DMS 273 (cell line): ENCODE measurements around the gene SPACDR.

Experiments used
- DNase-seq: peaks from one replicate; lab custom pipeline; 2025; ENCODE audit not compliant: unreplicated experiment; lab: John Stamatoyannopoulos, UW

SPACDR gene

GRCh38 chr7:100437150-100438100, 26.6 kb downstream of the SPACDR start:
- DNase-seq: no peak

- peak; percentile 83 for DNase-seq
Observed at GRCh38 chr7:100435401-100436304, 28.4 kb downstream of the SPACDR start.

GRCh38 chr7:100434297-100435144, 29.5 kb downstream of the SPACDR start:
- DNase-seq: no peak

- no peak for DNase-seq
Observed at GRCh38 chr7:100433592-100434296, 30.3 kb downstream of the SPACDR start.

GRCh38 chr7:100433276-100433591, 30.8 kb downstream of the SPACDR start:
- DNase-seq: no peak

DNA sequence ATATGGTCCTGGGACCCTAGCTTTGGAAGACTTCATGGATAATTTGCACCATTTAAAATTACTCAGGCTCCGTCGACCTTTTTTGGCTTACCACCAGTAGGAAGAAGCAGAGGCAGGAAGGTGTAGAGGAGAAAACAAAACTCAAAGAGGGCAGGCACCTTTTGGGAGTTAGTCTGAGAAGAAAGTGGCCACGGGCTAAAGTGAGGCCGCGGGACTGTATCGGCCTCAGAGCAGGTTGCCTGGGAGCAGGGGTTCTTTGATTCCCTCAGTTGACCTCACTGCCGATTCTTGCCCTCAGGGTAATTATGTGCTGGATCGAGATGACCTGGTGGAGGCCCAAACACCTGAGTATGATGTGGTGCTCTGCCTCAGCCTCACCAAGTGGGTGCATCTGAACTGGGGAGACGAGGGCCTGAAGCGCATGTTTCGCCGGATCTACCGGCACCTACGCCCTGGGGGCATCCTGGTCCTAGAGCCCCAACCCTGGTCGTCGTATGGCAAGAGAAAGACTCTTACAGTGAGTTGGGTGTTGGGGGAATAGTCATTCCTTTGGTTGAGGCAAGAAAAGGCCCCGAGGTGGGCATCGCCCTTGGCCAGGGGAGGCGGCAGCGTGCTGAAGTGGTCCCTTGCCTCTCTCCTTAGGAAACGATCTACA, 31.3 kb downstream of the SPACDR start:
- no peak for DNase-seq

GRCh38 chr7:100432053-100432452, 32.0 kb downstream of the SPACDR start:
- DNase-seq: no peak

GRCh38 chr7:100431286-100431735, 32.7 kb downstream of the SPACDR start:
- DNase-seq: no peak

GRCh38 chr7:100430493-100431285, 33.4 kb downstream of the SPACDR start:
- no peak for DNase-seq

- peak; percentile 100 for DNase-seq
Observed at GRCh38 chr7:100429637-100430492, 34.2 kb downstream of the SPACDR start, which contains the start of gene MEPCE. Gene MEPCE (plus strand): TSS chr7:100429831. CDS start chr7:100430019, 188 bp downstream.

DNA sequence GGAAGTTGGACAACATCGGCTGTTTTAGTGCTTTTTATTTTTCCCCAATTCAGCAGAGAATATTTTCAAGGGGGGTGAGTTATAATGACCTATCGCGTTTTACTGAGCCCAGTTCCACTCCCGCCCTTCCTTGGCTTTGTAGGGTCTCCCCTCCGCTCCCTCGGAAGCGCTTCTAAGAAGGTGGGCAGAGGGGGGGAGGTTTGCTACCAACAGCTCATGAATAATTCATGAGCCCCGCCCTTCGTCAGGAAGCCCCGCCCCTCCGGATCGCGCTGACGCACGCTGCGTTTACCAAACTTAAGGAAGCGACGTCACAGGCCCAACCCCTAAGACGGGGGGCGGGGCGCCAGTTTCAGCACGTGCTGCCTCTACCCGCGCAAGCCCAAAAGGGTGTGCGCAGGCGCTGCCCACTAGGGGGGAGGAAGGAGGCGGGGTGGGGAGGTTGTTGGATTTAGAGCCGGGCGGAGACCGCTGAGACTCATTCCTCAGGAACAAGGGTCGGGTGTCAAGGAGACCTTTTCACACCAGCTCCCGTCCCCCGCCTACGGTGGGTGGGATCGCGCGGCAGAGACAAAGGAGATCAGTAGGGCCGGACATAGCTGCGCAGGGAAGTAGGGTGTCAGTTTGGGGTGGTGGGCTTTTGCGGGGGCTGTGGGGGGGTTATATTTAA, 35.0 kb downstream of the SPACDR start:
- peak; percentile 100 for DNase-seq

DNA sequence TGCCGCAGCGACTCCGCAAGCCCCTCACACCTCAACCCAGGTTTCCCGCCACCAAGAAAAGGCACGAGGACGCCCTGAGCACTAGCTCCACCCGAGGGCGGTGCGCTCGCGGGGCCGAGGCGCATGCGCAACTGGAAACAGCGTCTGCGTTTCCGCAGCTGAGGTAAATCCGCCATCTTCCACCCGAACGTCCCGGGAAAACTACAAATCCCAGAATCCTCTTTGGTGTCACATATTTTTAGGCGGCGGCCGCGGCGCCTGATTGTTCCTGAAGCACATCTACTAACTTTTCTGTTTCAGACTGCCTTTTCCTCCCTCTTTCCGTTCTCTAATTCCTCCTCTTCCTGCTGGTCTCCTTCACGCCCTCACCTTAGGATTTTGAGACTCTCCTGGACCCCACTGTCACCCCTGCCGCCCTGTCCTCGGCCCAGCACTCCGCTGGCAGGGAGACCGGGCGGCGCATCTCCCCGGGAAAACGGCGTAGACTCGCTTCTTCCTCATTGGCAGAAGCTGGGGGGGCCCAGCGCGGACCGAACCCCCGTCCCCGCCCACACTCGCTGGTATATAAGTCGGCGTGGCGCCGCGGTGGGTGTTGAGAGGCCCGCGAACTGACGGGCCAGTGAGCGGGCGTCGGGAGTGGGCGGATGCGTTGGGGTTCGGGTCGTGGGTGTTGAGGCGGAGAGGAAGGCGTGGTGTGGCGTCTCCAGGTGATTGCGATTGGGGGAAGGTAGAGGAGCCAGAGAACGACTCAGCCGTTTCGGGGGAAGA, 35.7 kb downstream of the SPACDR start, which contains the start of gene ZCWPW1:
ZCWPW1 (minus strand) TSS at position 505 of the 768 bp plus-strand sequence. CDS start 8,054 bp downstream, outside the sequence.
- DNase-seq: peak; percentile 99

DNA sequence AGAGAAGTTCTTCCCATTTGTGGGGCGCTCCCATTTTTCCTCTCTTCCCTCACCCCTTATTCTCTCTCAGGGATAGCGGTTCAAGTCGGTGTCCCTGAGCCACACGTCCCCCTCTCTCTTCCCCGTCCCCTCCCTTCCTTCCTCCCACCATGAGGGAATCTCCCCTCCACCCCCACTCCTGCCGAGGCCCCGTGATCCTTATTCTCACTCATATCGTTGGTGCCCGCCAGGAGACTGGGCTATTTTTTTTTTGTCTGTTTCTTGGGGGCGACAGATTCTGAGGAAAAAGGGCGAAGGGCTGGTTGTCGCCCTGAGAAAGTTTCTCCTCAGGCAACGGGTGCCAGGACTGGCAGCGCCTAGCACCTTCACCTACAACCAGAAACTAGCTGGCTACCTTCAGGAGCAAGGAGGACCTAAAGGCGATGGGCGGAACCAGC, 36.3 kb downstream of the SPACDR start:
- DNase-seq: no peak

DNA sequence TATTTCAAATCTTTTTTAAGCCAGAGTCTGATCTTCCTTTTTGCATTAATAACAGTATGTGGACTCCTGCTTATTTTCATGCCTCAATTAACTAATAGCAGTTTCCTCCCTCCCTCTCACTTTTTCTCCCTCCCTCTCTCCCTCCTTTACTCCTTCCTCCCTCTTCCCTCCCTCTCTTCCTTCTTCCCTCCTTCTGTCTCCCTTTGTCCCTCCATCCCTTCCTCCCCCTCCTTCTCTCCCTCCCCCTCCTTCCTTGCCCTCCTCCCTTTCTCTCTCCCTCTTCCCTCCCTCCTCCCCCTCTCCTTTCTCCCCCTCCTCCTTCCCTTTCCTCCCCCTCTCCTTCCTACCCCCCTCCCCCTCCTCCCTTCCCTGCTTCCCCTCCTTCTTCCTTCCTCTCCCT, 37.5 kb downstream of the SPACDR start:
- DNase-seq: no peak

DNA sequence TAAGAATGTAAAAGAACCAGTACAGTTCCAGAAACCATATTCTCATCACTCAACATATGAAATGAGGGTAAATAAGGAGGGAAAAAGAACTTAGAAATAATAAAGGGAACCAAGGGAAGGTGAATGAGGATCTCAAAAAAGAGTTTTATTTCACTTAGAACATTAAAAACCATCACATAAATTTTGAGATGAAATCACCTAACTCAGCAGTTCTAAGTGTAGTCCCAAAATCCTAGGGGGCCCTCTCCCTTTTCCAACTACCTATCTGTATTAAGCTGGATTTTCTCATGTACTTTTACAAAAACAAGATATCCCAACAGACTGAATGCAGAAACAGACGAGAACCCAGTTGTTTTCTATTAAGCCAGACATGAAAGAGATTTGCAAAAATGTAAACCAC, 38.7 kb downstream of the SPACDR start:
- DNase-seq: no peak

GRCh38 chr7:100423315-100423714, 40.7 kb downstream of the SPACDR start:
- no peak for DNase-seq
